Bronchial smooth muscle cell (primary cell): ENCODE measurements around the gene OR5H1. TPM values are rescaled to one million over a fixed set of nuclear protein-coding genes. Genes with fewer than 3 reads are reported as not detected.

Source experiments
- total RNA-seq: library from RNA; depleted of rRNA; stranded (reverse); fragments of >200 nt; gene quantifications from 2 replicates; pipeline ENCODE4 v1.2.1, GENCODE V29; 2014

Gene OR5H1
- total RNA-seq, result not detected in 2 replicates

DNA sequence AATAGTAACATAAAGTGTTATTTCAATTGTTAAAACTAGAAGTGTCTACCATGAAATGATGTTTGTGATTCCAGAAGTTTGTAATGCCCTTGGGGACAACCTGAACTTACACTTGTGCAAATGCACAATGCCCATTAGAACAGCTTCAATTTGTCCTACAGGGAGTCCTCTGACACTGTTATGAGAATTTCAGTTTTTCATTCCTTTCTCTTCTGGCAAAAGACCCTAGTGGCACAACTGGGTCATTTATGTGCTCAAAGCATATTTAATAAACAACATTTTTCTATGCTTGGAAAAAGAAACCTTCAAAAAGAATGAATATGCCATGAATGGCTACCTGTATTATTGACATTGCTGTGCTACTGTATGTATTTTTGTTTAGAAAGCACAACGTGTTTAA lies at the start of gene OR5H1:
TSS of gene OR5H1 (plus strand) at position 301 of the 400 bp plus-strand sequence. CDS start 1,977 bp downstream, outside the sequence.

DNA sequence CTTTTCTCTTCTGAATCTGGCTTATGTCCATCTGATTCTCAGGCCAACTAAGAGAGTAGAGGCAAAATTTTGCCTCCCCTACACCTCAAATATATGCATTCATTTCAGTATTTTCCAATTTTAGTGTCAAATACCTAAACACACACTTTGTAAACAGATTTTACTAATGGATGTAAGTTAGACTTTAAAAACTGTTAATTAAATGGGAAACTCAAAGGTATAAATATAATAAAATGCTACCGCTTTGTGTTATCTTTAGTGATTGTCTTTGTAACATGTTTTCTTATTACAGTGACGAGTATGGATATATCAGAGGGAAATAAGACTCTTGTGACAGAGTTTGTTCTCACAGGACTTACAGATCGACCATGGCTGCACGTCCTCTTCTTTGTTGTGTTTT lies 43.6 kb upstream of the OR5H1 start, which contains the start of gene OR5AC2:
TSS of gene OR5AC2 (plus strand) at position 301 of the 400 bp plus-strand sequence. CDS start at position 301, 0 bp downstream.

DNA sequence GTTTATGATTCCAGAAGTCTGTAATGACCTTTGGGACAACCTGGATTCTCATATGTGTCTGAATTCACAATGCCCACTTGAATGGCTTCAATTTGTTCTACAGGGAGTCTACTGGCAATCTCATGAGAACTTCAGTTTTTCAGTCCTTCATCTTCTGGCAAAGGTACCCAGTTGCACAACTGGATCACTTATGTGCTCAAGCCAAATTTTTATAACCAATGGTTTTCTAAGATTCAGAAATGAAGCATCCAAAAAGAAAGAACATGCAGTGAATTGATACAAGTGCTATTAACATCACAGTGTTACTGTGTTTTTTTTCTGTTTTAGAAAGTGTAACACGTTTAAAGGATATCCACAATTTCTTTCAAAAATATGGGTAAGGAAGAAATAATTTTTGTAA lies 16.7 kb downstream of the OR5H1 start, which contains the start of gene OR5H14:
TSS of gene OR5H14 (plus strand) at position 301 of the 400 bp plus-strand sequence. CDS start 1,907 bp downstream, outside the sequence.

DNA sequence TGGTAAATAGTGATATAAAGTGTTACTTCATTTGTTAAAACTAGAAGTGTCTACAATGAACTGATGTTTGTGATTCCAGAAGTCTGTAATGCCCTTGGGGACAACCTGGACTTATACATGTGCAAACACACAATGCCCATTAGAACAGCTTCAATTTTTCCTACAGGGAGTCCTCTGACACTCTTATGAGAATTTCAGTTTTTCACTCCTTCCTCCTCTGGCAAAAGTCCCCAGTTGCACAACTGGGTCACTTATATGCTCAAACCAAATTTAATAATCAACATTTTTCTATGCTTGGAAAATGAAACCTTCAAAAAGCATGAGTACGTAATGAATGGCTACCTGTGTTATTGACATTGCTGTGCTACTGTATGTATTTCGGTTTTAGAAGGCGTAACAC lies 35.9 kb downstream of the OR5H1 start, which contains the start of gene OR5H15:
TSS of gene OR5H15 (plus strand) at position 301 of the 400 bp plus-strand sequence. CDS start 2,004 bp downstream, outside the sequence.

Other genes starting within 250 kb of the OR5H1 start
- 26.9 and 27.7 TPM in 2 replicates for gene RIOX2, start 158.3 kb upstream of the OR5H1 start, total RNA-seq
- not detected in 2 replicates for gene GABRR3, start 95.4 kb upstream of the OR5H1 start, total RNA-seq
- not detected in 2 replicates for gene OR5AC2, start 43.5 kb upstream of the OR5H1 start, total RNA-seq
- not detected in 2 replicates for gene OR5H14, start 16.8 kb downstream of the OR5H1 start, total RNA-seq
- not detected in 2 replicates for gene OR5H15, start 36.0 kb downstream of the OR5H1 start, total RNA-seq
- not detected in 2 replicates for gene OR5H6, start 133.5 kb downstream of the OR5H1 start, total RNA-seq
- not detected in 2 replicates for gene OR5H2, start 151.8 kb downstream of the OR5H1 start, total RNA-seq
- gene OR5K4, start 223.1 kb downstream of the OR5H1 start, total RNA-seq, result not detected in 2 replicates